Placental epithelial cell (primary cell): ENCODE measurements around the gene ADGRD2. TPM values are rescaled to one million over a fixed set of nuclear protein-coding genes. Genes with fewer than 3 reads are reported as not detected.

Experiments
- total RNA-seq: library from RNA; depleted of rRNA; stranded (reverse); fragments of >200 nt; gene quantifications from 2 replicates; pipeline ENCODE4 v1.2.3, GENCODE V29; 2012

ADGRD2 gene, protein sequence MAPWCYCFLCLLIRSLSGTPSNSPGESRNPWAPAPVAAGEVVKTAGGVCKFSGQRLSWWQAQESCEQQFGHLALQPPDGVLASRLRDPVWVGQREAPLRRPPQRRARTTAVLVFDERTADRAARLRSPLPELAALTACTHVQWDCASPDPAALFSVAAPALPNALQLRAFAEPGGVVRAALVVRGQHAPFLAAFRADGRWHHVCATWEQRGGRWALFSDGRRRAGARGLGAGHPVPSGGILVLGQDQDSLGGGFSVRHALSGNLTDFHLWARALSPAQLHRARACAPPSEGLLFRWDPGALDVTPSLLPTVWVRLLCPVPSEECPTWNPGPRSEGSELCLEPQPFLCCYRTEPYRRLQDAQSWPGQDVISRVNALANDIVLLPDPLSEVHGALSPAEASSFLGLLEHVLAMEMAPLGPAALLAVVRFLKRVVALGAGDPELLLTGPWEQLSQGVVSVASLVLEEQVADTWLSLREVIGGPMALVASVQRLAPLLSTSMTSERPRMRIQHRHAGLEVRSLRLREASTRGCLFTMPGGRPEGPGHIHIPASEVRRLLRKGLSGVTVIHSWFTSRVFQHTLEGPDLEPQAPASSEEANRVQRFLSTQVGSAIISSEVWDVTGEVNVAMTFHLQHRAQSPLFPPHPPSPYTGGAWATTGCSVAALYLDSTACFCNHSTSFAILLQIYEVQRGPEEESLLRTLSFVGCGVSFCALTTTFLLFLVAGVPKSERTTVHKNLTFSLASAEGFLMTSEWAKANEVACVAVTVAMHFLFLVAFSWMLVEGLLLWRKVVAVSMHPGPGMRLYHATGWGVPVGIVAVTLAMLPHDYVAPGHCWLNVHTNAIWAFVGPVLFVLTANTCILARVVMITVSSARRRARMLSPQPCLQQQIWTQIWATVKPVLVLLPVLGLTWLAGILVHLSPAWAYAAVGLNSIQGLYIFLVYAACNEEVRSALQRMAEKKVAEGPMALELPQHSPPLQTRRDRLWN
- total RNA-seq, result not detected in 2 replicates

DNA sequence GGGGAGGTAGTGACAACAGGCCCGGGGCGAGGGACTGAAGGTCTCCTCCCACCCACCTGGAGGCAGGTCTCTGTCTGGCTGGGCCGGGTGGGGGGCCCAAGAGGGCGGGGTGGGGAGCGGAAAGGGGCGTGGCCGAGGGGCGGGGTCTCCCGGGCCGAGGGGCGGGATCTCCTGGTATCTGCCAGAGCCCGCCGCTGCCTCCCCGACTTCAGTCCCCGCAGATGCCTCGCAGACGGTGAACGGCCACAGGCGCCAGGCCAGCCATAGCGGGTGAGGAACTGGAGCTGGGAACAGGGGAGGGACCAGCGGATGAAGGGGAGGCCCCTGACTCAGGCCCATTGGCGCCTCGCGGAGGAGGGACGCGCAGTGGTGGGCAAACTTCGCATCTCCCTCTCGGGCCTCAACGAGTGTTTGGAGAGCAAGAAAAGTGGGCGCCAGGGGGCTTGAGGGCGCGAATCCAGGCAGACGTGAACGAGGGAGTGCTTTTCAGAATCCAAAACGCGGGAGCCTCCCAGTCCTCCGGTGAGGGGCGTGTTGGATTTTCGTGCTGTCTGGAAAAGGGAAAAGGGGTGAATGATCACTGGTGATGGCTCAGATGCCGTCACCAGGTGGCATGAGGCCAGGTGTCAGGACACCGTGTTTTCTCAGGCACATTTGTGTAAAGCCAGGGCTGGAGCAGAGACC lies at the start of gene ADGRD2:
ADGRD2 (plus strand) TSS at position 211 of the 684 bp plus-strand sequence. CDS start 1,216 bp downstream, outside the sequence.

DNA sequence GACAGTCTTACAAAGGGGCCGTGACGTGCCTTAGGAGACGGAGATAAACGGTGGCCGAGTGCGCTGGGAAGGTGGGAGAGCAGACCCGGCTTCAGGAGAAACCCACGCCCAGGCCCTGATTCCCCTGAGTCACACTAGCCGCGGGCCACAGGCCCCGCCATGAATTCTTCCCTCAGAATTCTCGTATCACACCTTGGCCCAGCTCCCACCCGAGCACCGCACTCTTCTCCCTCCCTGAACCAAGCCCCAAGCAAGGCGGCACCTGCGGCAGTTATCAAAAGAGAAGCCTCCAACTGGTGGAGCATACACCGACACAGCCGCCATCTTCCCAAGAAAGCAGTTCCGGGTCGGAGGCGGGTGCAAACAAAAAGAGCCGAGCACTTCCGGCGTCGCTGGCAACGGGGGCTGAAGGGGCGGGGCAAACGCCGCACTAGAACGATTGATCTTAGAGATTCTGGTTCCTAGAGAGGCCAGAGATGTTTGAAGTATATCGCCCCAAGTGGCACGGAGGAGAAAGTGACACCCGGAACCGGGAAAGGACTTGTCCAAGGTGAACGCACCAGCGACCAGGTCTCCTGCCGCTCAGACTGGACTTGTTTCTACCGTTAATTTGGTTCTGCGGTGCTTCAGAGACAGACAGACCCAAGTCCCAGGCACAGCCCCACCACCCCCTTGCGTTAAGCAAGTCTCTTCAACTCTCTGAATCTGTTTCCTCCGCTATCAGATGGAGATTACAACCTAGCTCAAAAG lies 35.0 kb upstream of the ADGRD2 start, which contains the start of gene PSMB7:
PSMB7 (minus strand) TSS at position 341 of the 750 bp plus-strand sequence; CDS start at position 324, 17 bp downstream.

DNA sequence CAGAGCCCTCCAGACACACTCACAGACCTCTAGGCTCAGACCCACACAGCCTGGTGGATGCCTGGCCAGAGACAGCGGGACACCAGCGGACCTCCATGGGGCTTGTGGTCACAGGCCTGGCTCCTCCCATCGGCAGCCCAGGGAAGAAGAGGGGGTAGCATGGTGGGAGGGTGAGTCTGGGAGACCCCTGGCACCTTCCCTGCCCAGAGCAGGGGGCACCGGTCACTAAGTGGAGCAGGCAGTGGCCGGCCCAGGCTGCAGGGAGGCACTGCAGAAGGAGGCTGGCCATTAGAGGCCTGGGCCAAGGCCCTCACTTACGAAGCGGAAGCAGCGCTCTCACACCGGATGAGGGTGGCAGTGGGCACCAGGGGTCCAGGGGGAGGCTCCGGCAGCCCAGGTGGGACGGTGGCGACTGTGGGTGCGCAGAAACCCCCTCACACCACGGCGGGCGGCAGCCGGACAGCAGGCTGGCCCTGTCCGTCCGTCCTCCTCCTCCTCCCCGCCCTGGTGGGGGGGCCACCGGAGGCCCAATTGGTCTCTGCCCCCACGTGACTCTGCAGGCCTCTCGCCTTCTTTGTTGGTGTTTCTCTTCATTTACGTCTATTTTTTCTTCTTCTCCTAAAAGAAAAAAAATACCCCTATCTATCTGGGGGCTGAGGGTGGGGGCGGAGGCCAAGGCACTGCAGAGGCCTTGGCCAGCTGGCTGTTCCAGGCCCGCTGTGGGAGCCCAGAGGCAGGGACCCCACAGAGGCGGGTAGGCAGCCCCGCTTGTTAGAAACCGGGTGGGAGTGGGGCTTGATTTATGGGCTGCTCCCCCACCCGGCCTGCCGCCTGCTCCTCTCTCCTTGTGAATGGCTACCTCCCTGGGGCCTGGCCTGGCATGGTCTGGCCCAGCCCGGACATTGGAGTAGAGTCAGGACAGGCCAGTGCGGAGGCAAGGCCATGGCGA lies 57.0 kb downstream of the ADGRD2 start, which contains the start of gene NR5A1:
NR5A1 (minus strand) TSS at position 469 of the 949 bp plus-strand sequence. CDS start 4,004 bp downstream, outside the sequence.

Other genes starting within 250 kb of the ADGRD2 start
- gene NEK6, start 192.5 kb upstream of the ADGRD2 start, total RNA-seq, result 13.7 and 28.2 TPM in 2 replicates
- 111 and 162 TPM in 2 replicates for gene PSMB7, start 35.0 kb upstream of the ADGRD2 start, total RNA-seq
- gene NR5A1, start 56.9 kb downstream of the ADGRD2 start, total RNA-seq, result not detected in 2 replicates